Keratinocyte (primary cell): ENCODE results near the gene THOP1. TPM values are rescaled to one million over a fixed set of nuclear protein-coding genes. Genes with fewer than 3 reads are reported as not detected.

ENCODE experiments used
- DNase-seq: peaks from one replicate; pipeline ENCODE4 v3.0.0-alpha.2; 2011; ENCODE audit warnings: low read depth, missing footprints, low spot score
- FAIRE-seq: peaks from 2 replicates; lab custom pipeline; 2011; peaks lifted over from hg19 to GRCh38; lab: Jason Lieb, UNC
- H2AFZ ChIP-seq: 2 replicates; pipeline ENCODE4 v1.6.0; 2012; ENCODE audit warnings: low read length, control low read depth, inconsistent platforms; ENCODE audit not compliant: control insufficient read depth
- H3K27ac ChIP-seq: 2 replicates; pipeline ENCODE4 v1.5.1; 2011; ENCODE audit warnings: low read length; ENCODE audit not compliant: control insufficient read depth, insufficient read depth
- H3K27me3 ChIP-seq: 3 replicates; pipeline ENCODE4 v1.6.0; 2011; ENCODE audit warnings: low read length; ENCODE audit not compliant: control insufficient read depth, insufficient read depth; ENCODE audit errors: extremely low read depth
- H3K36me3 ChIP-seq, 2 experiments: 2 replicates in 1 of 2; 3 replicates in 1 of 2; pipeline ENCODE4 v1.5.1; 2011; ENCODE audit warnings: low read length in 2 of 2, mild to moderate bottlenecking in 1 of 2; ENCODE audit not compliant: control insufficient read depth in 2 of 2, insufficient read depth in 2 of 2; ENCODE audit errors: extremely low read depth in 1 of 2
- H3K4me1 ChIP-seq: 3 replicates; pipeline ENCODE4 v1.5.1; 2011; ENCODE audit warnings: low read length; ENCODE audit not compliant: control insufficient read depth, insufficient read depth; ENCODE audit errors: extremely low read depth
- H3K4me2 ChIP-seq: 3 replicates; pipeline ENCODE4 v1.6.0; 2011; ENCODE audit warnings: low read depth, low read length; ENCODE audit not compliant: control insufficient read depth, insufficient read depth; ENCODE audit errors: extremely low read depth
- H3K4me3 ChIP-seq, 3 experiments: fragments of 200-600 bp in 1 of 3; sonication (generic) in 1 of 3; 2 replicates in 2 of 3; 3 replicates in 1 of 3; pipeline ENCODE4 v1.5.1; 2011 to 2016; ENCODE audit warnings: low read length in 3 of 3, mild to moderate bottlenecking in 3 of 3, control low read depth in 2 of 3, inconsistent platforms in 1 of 3, low read depth in 1 of 3, mixed read lengths in 1 of 3, mixed run types in 1 of 3, moderate library complexity in 1 of 3; ENCODE audit not compliant: control insufficient read depth in 2 of 3, insufficient read depth in 2 of 3; ENCODE audit errors: extremely low read depth in 1 of 3
- H3K79me2 ChIP-seq: 2 replicates; pipeline ENCODE4 v1.6.0; 2012; ENCODE audit warnings: low read length; ENCODE audit not compliant: control insufficient read depth, insufficient read depth
- H3K9ac ChIP-seq: 3 replicates; pipeline ENCODE4 v1.6.0; 2011; ENCODE audit warnings: low read length; ENCODE audit not compliant: control insufficient read depth, insufficient read depth; ENCODE audit errors: extremely low read depth
- H3K9me1 ChIP-seq: 3 replicates; pipeline ENCODE4 v1.6.0; 2011; ENCODE audit warnings: low read length; ENCODE audit not compliant: control insufficient read depth, insufficient read depth; ENCODE audit errors: extremely low read depth
- H3K9me3 ChIP-seq: 2 replicates; pipeline ENCODE4 v1.5.1; 2012; ENCODE audit warnings: low read depth, low read length; ENCODE audit not compliant: control insufficient read depth
- H4K20me1 ChIP-seq: 3 replicates; pipeline ENCODE4 v1.6.0; 2011; ENCODE audit warnings: low read length; ENCODE audit not compliant: control insufficient read depth, insufficient read depth; ENCODE audit errors: extremely low read depth
- EZH2 ChIP-seq: IDR thresholded peaks from one replicate; pipeline ENCODE4 v1.6.1; 2012; ENCODE audit warnings: inconsistent platforms, mild to moderate bottlenecking, low read length, moderate library complexity
- dilution Hi-C: fragments of 300-500 bp; cut with MboI; formaldehyde crosslinking; loops from one replicate; pipeline ENCODE4 v1.7.0; 2020; ENCODE audit warnings: low sequenced_read_pairs; ENCODE audit not compliant: extremely low pct_ligation_motif_present
- polyA plus RNA-seq, 5 experiments: library from polyadenylated mRNA; depleted of rRNA in 3 of 5; stranded (reverse) in 3 of 5; stranded (forward) in 1 of 5; unstranded in 1 of 5; fragments of >200 nt; gene quantifications; 1 replicate in 1 of 5; 2 replicates in 3 of 5; 3 replicates in 1 of 5; pipeline versions ENCODE4 v1.2.1 to v1.2.3, GENCODE V29; 2011 to 2012; ENCODE audit warnings: missing spikeins in 2 of 5, low read depth in 1 of 5, low replicate concordance in 1 of 5
- TF ChIP-seq, protein P1 (sequence below), 3 experiments: IDR thresholded peaks in 1 of 3; conservative IDR thresholded peaks in 1 of 3; optimal IDR thresholded peaks in 1 of 3; 2 replicates in 2 of 3; 3 replicates in 1 of 3; pipeline versions ENCODE3 to v1.5.1; 2011; ENCODE audit warnings: low read length in 3 of 3, mild to moderate bottlenecking in 3 of 3, moderate library complexity in 2 of 3, control low read depth in 1 of 3, inconsistent platforms in 1 of 3; ENCODE audit not compliant: insufficient read depth in 2 of 3; ENCODE audit errors: extremely low read depth in 1 of 3

THOP1 gene
- polyA plus RNA-seq, 1 donor (not counting 4 experiments of a cell fraction or from before 2014, with no cell fraction given): 69.9 TPM

DNA sequence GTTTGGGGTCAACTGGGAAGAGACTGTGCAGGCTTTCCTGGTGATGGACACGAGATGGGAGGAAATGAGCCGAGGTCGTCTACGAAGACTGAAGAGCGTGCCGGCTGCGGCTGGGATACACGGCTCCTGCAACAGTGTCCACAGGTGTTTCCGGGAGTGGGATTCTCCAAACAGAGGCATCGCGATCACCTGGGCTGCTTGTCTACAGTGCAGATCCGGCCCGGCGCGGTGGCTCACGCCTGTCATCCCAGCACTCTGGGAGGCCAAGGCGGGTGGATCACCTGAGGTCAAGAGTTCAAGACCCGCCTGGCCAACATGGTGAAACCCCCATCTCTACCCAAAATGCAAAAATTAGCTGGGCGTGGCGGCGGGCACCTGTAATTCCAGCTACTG lies 33.9 kb upstream of the THOP1 start:
- Histone ChIP-seq H3K9me1 (no peaks in the 10 kb centered on the region), H3K4me3 (no peak overlapping the region), H3K9me3 (no peaks in the 10 kb centered on the region), H3K27me3 (no peaks in the 10 kb centered on the region), H3K4me2 (no peak overlapping the region), H3K79me2 (no peaks in the 10 kb centered on the region), H3K27ac (no peak overlapping the region), H3K36me3 (peaks cover 8 to 13% of the 10 kb centered on the region in 2 experiments), H3K9ac (no peak overlapping the region), H2AFZ (no peak overlapping the region), H4K20me1 (no peaks in the 10 kb centered on the region), H3K4me1 (no peaks in the 10 kb centered on the region)
- no peak for DNase-seq
- dilution Hi-C loops: no loop called here
- FAIRE-seq: no peak
- no peak for TF ChIP-seq EZH2
- TF ChIP-seq, protein P1, sequence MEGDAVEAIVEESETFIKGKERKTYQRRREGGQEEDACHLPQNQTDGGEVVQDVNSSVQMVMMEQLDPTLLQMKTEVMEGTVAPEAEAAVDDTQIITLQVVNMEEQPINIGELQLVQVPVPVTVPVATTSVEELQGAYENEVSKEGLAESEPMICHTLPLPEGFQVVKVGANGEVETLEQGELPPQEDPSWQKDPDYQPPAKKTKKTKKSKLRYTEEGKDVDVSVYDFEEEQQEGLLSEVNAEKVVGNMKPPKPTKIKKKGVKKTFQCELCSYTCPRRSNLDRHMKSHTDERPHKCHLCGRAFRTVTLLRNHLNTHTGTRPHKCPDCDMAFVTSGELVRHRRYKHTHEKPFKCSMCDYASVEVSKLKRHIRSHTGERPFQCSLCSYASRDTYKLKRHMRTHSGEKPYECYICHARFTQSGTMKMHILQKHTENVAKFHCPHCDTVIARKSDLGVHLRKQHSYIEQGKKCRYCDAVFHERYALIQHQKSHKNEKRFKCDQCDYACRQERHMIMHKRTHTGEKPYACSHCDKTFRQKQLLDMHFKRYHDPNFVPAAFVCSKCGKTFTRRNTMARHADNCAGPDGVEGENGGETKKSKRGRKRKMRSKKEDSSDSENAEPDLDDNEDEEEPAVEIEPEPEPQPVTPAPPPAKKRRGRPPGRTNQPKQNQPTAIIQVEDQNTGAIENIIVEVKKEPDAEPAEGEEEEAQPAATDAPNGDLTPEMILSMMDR (optimal IDR thresholded peaks at IDR 0.05 in 1 of 3, IDR thresholded peaks at IDR 0.05 in 1 of 3, conservative IDR thresholded peaks at IDR 0.05 in 1 of 3; ENCODE audit: extremely low read depth in 1 of 3, insufficient read depth in 2 of 3, low read length in 3 of 3): no peak

DNA sequence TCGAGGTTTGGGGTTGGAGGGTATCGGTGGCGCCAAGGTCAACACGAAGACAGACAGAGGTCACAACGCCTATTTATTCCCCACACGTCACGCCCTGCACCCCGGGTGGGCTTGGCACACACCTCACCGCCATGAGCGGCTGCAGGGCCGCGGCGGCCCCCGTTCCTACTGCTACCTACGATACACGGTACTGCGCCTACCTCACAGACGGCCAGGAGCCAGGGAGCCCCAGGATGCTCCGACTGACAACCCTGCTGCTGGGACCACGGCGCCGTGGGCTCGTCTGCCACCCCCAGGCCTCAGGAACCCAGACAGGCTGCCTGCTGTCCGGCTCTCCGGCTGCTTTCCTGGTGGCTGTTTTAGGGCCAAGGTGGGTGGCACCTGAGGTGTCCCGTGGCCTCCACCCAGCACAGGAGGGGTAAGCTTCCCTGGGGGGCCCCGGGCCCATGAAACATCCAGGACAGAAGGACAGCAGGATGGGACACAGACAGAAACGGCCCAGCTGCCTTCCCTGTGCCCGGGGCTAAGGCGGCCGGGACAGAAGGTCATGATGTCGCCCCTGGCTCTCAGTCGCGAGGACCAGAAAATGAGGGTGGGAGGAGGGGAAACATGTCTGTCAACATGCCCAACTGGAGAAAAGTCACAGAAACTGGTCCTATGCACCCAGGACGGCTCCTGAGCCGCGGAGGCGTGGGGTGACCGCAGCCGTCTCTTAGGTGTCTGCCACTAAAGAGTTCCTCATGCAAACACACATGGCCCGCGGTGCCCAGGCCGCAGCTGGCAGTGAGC lies 30.4 kb upstream of the THOP1 start:
- no peaks in the 10 kb centered on the region for H3K4me1 ChIP-seq
- no peak overlapping the region for H3K4me3 ChIP-seq
- H3K9me3 ChIP-seq: no peaks in the 10 kb centered on the region
- peaks cover 17 to 27% of the 10 kb centered on the region in 2 experiments for H3K36me3 ChIP-seq
- peaks cover 3% of the 10 kb centered on the region for H4K20me1 ChIP-seq
- H3K4me2 ChIP-seq: no peak overlapping the region
- FAIRE-seq: no peak
- no peak overlapping the region for H3K27ac ChIP-seq
- no peaks in the 10 kb centered on the region for H3K27me3 ChIP-seq
- H3K9me1 ChIP-seq: no peaks in the 10 kb centered on the region
- DNase-seq: no peak
- H3K79me2 ChIP-seq: no peaks in the 10 kb centered on the region
- no peak overlapping the region for H2AFZ ChIP-seq
- dilution Hi-C loops: no loop called here
- H3K9ac ChIP-seq: no peak overlapping the region
- no peak for TF ChIP-seq EZH2
- TF ChIP-seq, protein P1 (optimal IDR thresholded peaks at IDR 0.05 in 1 of 3, IDR thresholded peaks at IDR 0.05 in 1 of 3, conservative IDR thresholded peaks at IDR 0.05 in 1 of 3; ENCODE audit: extremely low read depth in 1 of 3, insufficient read depth in 2 of 3, low read length in 3 of 3): no peak
